Prostate gland (tissue), 2 donors: ENCODE results near the gene MYD88. TPM values are rescaled to one million over a fixed set of nuclear protein-coding genes. Genes with fewer than 3 reads are reported as not detected.

Experiments
- DNase-seq: peaks from one replicate; pipeline ENCODE4 v3.0.0-alpha.2; 2019; ENCODE audit warnings: low spot score
- H3K27ac ChIP-seq, 2 donors: fragments of 200-600 bp; sonication (generic); 2 replicates each; pipeline ENCODE4 v1.5.1; 2017 to 2019
- H3K27me3 ChIP-seq: fragments of 200-600 bp; sonication (generic); replicated peaks from 2 replicates; pipeline ENCODE4 v1.5.1; 2019; ENCODE audit not compliant: insufficient read depth
- H3K36me3 ChIP-seq, 2 donors: fragments of 200-600 bp; sonication (generic); 1 replicate in 1 of 2; 2 replicates in 1 of 2; pipeline versions ENCODE4 v1.5.1 to v1.8.1; 2017 to 2019
- H3K4me1 ChIP-seq: fragments of 200-600 bp; sonication (generic); replicated peaks from 2 replicates; pipeline ENCODE4 v1.5.1; 2019
- H3K4me3 ChIP-seq, 2 donors: fragments of 200-600 bp; sonication (generic); 2 replicates each; pipeline ENCODE4 v1.5.1; 2017 to 2019
- H3K9me3 ChIP-seq: fragments of 200-600 bp; sonication (generic); 2 replicates; pipeline ENCODE4 v1.5.1; 2017
- CTCF ChIP-seq, 4 experiments: fragments of 200-600 bp in 2 of 4; fragments of 450-650 bp in 2 of 4; sonication (generic) in 2 of 4; IDR thresholded peaks; 1 replicate in 3 of 4; 2 replicates in 1 of 4; pipeline ENCODE4 v1.5.1; 2016 to 2019; ENCODE audit warnings: antibody characterized with exemption in 4 of 4, mild to moderate bottlenecking in 2 of 4, moderate library complexity in 2 of 4
- POLR2A ChIP-seq: fragments of 450-650 bp; IDR thresholded peaks from one replicate; pipeline ENCODE4 v1.6.1; 2016; ENCODE audit warnings: antibody characterized with exemption, mild to moderate bottlenecking
- POLR2AphosphoS5 ChIP-seq: sonication (generic); formaldehyde crosslinking; IDR thresholded peaks from one replicate; pipeline ENCODE4 v1.6.1; 2017; ENCODE audit warnings: antibody characterized with exemption
- WGBS: methylation state at CpG from one replicate; pipeline ENCODE4 v1.1.5; 2018; 5-methylcytosine and 5-hydroxymethylcytosine counted together
- intact Hi-C: fragments of 100-400 bp; cut with DNase I; formaldehyde crosslinking; loops from one replicate; pipeline ENCODE4 v1.14.2; 2022
- total RNA-seq, 2 donors: library from RNA; depleted of rRNA; stranded (reverse); fragments of >200 nt; gene quantifications; one replicate each; pipeline ENCODE4 v1.1.0, GENCODE V29; 2016

MYD88 gene
- total RNA-seq, 2 donors from 2014 or later, result 21.4 to 30.8 TPM

GRCh38 chr3:38118421-38119247 lies 19.8 kb upstream of the MYD88 start:
- intact Hi-C loops, result loop anchor here (5.0 kb wide), 1 partner anchor 229 kb away; the partner anchor contains the start of gene XYLB
- 85% methylated on average over 13 of the region's 13 CpGs for WGBS
- H3K4me1 ChIP-seq, result no peaks in the 10 kb centered on the region
- H3K36me3 ChIP-seq, result peaks cover 0 to 11% of the 10 kb centered on the region in 2 donors
- no peaks in the 10 kb centered on the region for H3K9me3 ChIP-seq
- no peak overlapping the region for H3K4me3 ChIP-seq
- TF ChIP-seq CTCF (IDR thresholded peaks at IDR 0.05), result no peak
- H3K27me3 ChIP-seq, result no peaks in the 10 kb centered on the region
- no peak overlapping the region for H3K27ac ChIP-seq
- DNase-seq, result no peak

- TF ChIP-seq CTCF (IDR thresholded peaks at IDR 0.05), result no peak
- no peak for TF ChIP-seq POLR2A
- no peak for TF ChIP-seq POLR2AphosphoS5
- H3K4me1 ChIP-seq, result no peaks in the 10 kb centered on the region
- WGBS, result 100% methylated on average over 1 of the region's 1 CpG
- H3K9me3 ChIP-seq, result no peaks in the 10 kb centered on the region
- intact Hi-C loops, result loop anchor here (5.0 kb wide), 1 partner anchor 228 kb away; the partner anchor contains the start of gene XYLB
- peaks cover 0 to 11% of the 10 kb centered on the region in 2 donors for H3K36me3 ChIP-seq
- no peak overlapping the region for H3K27ac ChIP-seq
- DNase-seq, result no peak
- no peaks in the 10 kb centered on the region for H3K27me3 ChIP-seq
- no peak overlapping the region for H3K4me3 ChIP-seq
These were observed 19.3 kb upstream of the MYD88 start for GRCh38 chr3:38119248-38119544.

GRCh38 chr3:38119821-38120692 lies 18.4 kb upstream of the MYD88 start:
- intact Hi-C loops, result loop anchor here (5.0 kb wide), 1 partner anchor 227 kb away; the partner anchor contains the start of gene XYLB
- no peak for DNase-seq
- TF ChIP-seq POLR2A (no peak), POLR2AphosphoS5 (no peak), CTCF (IDR thresholded peaks at IDR 0.05) (no peak)
- no peaks in the 10 kb centered on the region for H3K27me3 ChIP-seq
- no peak overlapping the region for H3K27ac ChIP-seq
- H3K9me3 ChIP-seq, result no peaks in the 10 kb centered on the region
- WGBS, result 86% methylated on average over 7 of the region's 7 CpGs
- H3K36me3 ChIP-seq, result peaks cover 0 to 11% of the 10 kb centered on the region in 2 donors
- H3K4me3 ChIP-seq, result no peak overlapping the region
- no peaks in the 10 kb centered on the region for H3K4me1 ChIP-seq

DNA sequence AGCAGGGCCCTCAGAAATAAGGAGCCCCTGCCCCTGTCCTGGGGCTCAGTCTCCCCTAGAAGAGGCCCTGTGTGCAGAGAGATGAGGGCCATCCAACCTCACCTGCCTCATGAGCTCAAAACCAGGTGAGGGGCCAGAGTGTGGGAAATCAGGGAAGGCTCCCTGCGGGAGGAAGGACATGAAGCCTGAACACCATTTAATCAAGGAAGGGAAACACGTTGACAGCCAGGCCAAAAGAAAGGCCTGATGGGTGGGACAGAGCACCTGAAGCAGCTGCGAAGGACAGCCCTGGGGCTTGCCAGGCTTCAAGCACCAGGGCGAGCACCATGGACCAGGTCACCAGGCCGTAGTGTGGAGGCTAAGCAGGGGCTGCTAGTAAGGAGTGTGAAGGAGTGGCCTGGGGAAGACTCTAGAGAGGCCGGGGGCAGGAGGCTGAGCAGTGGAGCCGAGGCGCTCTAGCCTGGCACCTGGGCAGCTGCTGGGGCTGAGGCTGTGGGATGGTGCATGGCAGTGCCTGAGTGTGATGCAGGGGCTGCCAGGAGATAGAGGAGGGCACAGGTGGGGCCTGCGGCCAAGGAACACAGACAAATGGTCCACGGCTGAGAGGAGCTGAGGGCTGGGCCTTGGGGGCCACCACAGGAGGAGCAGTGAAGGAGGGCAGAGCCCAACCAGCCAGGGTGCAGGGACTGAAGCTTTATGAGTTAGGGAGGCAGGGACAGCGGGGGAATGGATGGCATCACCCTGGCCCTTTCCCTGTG lies 17.6 kb upstream of the MYD88 start:
- TF ChIP-seq POLR2A (no peak), POLR2AphosphoS5 (no peak), CTCF (IDR thresholded peaks at IDR 0.05) (no peak)
- WGBS, result 82% methylated on average over 11 of the region's 11 CpGs
- intact Hi-C loops, result no loop called here
- Histone ChIP-seq H3K27ac (no peak overlapping the region), H3K4me1 (no peaks in the 10 kb centered on the region), H3K4me3 (no peak overlapping the region), H3K36me3 (peaks cover 5 to 16% of the 10 kb centered on the region in 2 donors), H3K27me3 (no peaks in the 10 kb centered on the region), H3K9me3 (no peaks in the 10 kb centered on the region)
- no peak for DNase-seq
